ENCODE data around the gene GPSM3.

GRCh38 chr6:32154514-32155161, 37.8 kb downstream of the GPSM3 start:
- no peak for TF ChIP-seq EP300 (IDR thresholded peaks at IDR 0.05; ENCODE audit: low read depth in 2 of 2, low read length in 2 of 2)
- TF ChIP-seq EP300 (CRISPR knock-in tag; IDR thresholded peaks at IDR 0.05; ENCODE audit: borderline replicate concordance) = no peak
- no peak for TF ChIP-seq CCAR2 (optimal IDR thresholded peaks at IDR 0.05; ENCODE audit: low read depth, low read length)
- no peak for TF ChIP-seq RFXANK (CRISPR knock-in tag; IDR thresholded peaks at IDR 0.05)
- TF ChIP-seq ZFP36 (IDR thresholded peaks at IDR 0.05; ENCODE audit: borderline replicate concordance, low read depth, low read length, partially characterized antibody) = no peak
- TF ChIP-seq CTCF (CRISPR knock-in tag; IDR thresholded peaks at IDR 0.05) = peak; percentile 99
- peak; percentile 93; the same call in 1 of the 2 replicates for TF ChIP-seq MTERF4 (CRISPR knock-in tag; IDR thresholded peaks at IDR 0.05)
- TF ChIP-seq SMARCE1 (IDR thresholded peaks at IDR 0.05; ENCODE audit: borderline replicate concordance) = no peak
- TF ChIP-seq ZNF253 (CRISPR knock-in tag; IDR thresholded peaks at IDR 0.05; ENCODE audit: borderline replicate concordance) = no peak
- TF ChIP-seq SMARCC2 (IDR thresholded peaks at IDR 0.05) = no peak
- TF ChIP-seq ZNF30 (CRISPR knock-in tag; IDR thresholded peaks at IDR 0.05) = no peak
- no peak; the same call in 1 of the 2 replicates for TF ChIP-seq ZHX1 (CRISPR knock-in tag; IDR thresholded peaks at IDR 0.05; ENCODE audit: low read depth)
- TF ChIP-seq GABPB1 (CRISPR knock-in tag; IDR thresholded peaks at IDR 0.05) = no peak; the same call in 1 of the 2 replicates
- TF ChIP-seq TCF7L2 (IDR thresholded peaks at IDR 0.05; ENCODE audit: low read depth, low read length) = no peak
